NCI-H2196 treated with DMSO at 0.1 percent for 48 hours (cell line): ENCODE measurements around the gene BCAS3.
A peak's percentile ranks its signal among the peaks of the same experiment; 100 is the strongest.
"Not testable (repeated sequence)": the region's sequence is repeated elsewhere in the genome, so short reads cannot be mapped to it uniquely, and the experiment has no call there.

ENCODE experiments used
- DNase-seq: peaks from one replicate; lab custom pipeline; 2025; ENCODE audit not compliant: unreplicated experiment; lab: John Stamatoyannopoulos, UW

BCAS3 gene

GRCh38 chr17:61414141-61414935, 736.7 kb downstream of the BCAS3 start:
- DNase-seq, result no peak

GRCh38 chr17:61414936-61415251, 737.2 kb downstream of the BCAS3 start:
- no peak for DNase-seq

- no peak for DNase-seq
Measured at GRCh38 chr17:61415374-61416210, 737.9 kb downstream of the BCAS3 start.

- no peak for DNase-seq
Measured at GRCh38 chr17:61416211-61416539, 738.5 kb downstream of the BCAS3 start.

- peak; percentile 41 for DNase-seq
Measured at GRCh38 chr17:61416540-61417363, 739.1 kb downstream of the BCAS3 start.

GRCh38 chr17:61418449-61418848, 740.8 kb downstream of the BCAS3 start:
- DNase-seq, result no peak

GRCh38 chr17:61419496-61420046, 741.9 kb downstream of the BCAS3 start:
- no peak for DNase-seq

- no peak for DNase-seq
Measured at GRCh38 chr17:61420052-61420451, 742.4 kb downstream of the BCAS3 start.

- no peak for DNase-seq
Measured at GRCh38 chr17:61420745-61421398, 743.2 kb downstream of the BCAS3 start.

GRCh38 chr17:61421460-61421859, 743.8 kb downstream of the BCAS3 start:
- no peak for DNase-seq

GRCh38 chr17:61422116-61422799, 744.6 kb downstream of the BCAS3 start:
- DNase-seq, result no peak

GRCh38 chr17:61422869-61423268, 745.2 kb downstream of the BCAS3 start:
- DNase-seq, result no peak

GRCh38 chr17:61423967-61424649, 746.5 kb downstream of the BCAS3 start:
- DNase-seq, result no peak

GRCh38 chr17:61425682-61426481, 748.2 kb downstream of the BCAS3 start:
- DNase-seq, result no peak

- DNase-seq, result no peak
Measured at GRCh38 chr17:61426482-61427304, 749.0 kb downstream of the BCAS3 start.

- no peak for DNase-seq
Measured at GRCh38 chr17:61427567-61427966, 749.9 kb downstream of the BCAS3 start.

GRCh38 chr17:61429274-61429673, 751.6 kb downstream of the BCAS3 start:
- no peak for DNase-seq

- not testable (repeated sequence) for DNase-seq
Measured at GRCh38 chr17:61429831-61430230, 752.2 kb downstream of the BCAS3 start.
